Spleen (tissue), 7 donors: Measurements from ENCODE around the gene CALML4.
"Not testable (repeated sequence)": the region's sequence is repeated elsewhere in the genome, so short reads cannot be mapped to it uniquely, and the experiment has no call there.

ENCODE experiments used
- CTCF ChIP-seq, 11 experiments: fragments of 200-600 bp in 7 of 11; fragments of 450-650 bp in 4 of 11; sonication (generic) in 4 of 11; IDR thresholded peaks in 8 of 11; conservative IDR thresholded peaks in 3 of 11; 1 replicate in 7 of 11; 2 replicates in 4 of 11; pipeline versions ENCODE4 v1.4.0 to v1.8.0; 2016 to 2021; ENCODE audit warnings: antibody characterized with exemption in 11 of 11, inconsistent platforms in 4 of 11, mild to moderate bottlenecking in 1 of 11
- POLR2A ChIP-seq, 3 donors: fragments of 450-650 bp; IDR thresholded peaks; one replicate each; pipeline ENCODE4 v1.5.1; 2017; ENCODE audit warnings: antibody characterized with exemption in 3 of 3, mild to moderate bottlenecking in 1 of 3
- POLR2AphosphoS5 ChIP-seq, 3 donors: sonication (generic); formaldehyde crosslinking; IDR thresholded peaks; one replicate each; pipeline ENCODE4 v1.5.1; 2017; ENCODE audit warnings: antibody characterized with exemption in 3 of 3
- donor health status: DM: no; HTN: no; CAD: no; lungs with moderate emphysema.
- donor health status: DM: no; HTN: no; CAD: no.
- donor health status: DM: no; HTN: no; CAD: no.

GRCh38 chr15:68222432-68222743, 17.3 kb upstream of the CALML4 start:
- not testable (repeated sequence) for TF ChIP-seq CTCF (IDR thresholded peaks at IDR 0.05 in 8 of 11, conservative IDR thresholded peaks at IDR 0.05 in 3 of 11); POLR2A (IDR thresholded peaks at IDR 0.05); POLR2AphosphoS5 (IDR thresholded peaks at IDR 0.05)
